Lung microvascular endothelial cell (primary cell): Measurements from ENCODE around the gene CORIN. TPM values are rescaled to one million over a fixed set of nuclear protein-coding genes. Genes with fewer than 3 reads are reported as not detected.
"Not testable (repeated sequence)": the region's sequence is repeated elsewhere in the genome, so short reads cannot be mapped to it uniquely, and the experiment has no call there.

Source experiments
- DNase-seq, 2 donors: peaks; one replicate each; pipeline versions ENCODE4 v3.0.0 to v3.0.0-alpha.2; 2010; ENCODE audit warnings: low read depth in 2 of 2
- total RNA-seq: library from RNA; depleted of rRNA; stranded (reverse); fragments of >200 nt; gene quantifications from 2 replicates; pipeline ENCODE4 v1.2.1, GENCODE V29; 2014

Gene CORIN
- total RNA-seq, 1 donor from 2014 or later = under 0.01 TPM

DNA sequence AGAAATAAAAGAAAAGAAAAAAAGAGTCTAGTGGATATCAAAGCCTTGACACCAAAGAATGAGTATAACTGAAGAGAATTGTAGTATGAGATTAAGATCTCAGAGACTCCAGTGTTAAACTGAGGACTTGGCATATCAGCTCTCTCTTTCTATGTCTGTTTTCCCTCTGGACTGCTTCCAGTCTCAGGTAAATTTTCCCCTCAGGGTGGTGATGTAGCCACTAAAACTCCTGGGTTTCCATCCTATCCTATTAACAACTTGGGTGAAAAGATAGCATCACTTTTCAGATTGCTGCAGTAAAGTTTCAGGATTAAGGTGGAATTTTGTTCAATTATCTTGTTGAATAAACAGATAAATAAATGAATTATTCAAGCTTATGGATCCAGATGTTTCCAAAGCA, 267.1 kb downstream of the CORIN start:
- DNase-seq = no peak

DNA sequence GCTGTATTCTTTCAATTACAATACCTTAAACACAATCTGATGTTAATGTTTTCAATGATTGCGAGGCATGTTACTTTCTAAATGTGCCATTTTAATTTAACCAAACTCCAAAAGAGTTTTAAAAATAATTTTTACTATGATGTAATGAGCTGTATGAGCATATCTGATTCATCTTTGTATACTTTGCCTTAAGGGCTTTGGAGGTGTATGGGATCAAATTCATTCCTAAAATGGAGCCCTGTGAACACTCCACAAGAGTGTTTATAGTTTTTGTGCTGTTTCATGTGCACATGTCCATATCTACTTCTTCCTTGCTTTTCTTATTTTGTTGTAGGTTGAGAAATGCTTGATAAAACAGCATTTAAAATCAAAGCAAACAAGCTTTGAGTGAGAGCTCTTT, 270.4 kb downstream of the CORIN start:
- DNase-seq = no peak

DNA sequence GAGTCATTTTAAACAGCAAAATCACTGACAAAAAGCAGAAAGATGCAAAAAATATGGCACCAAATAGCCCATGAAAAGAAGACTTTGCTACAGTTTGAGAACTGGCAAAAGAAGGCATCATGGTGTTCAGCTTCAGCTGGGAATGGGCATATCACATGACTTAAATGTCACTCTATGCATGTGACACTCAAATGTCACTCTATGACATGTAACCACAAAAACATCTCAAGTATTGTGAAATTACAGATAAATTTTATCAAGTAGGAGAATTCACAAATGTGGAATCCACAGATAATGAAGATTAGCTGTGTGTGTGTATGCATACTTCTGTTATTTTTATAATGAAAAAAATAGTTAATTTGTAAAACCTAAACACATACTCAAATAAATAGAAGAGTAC, 270.9 kb downstream of the CORIN start:
- no peak for DNase-seq

DNA sequence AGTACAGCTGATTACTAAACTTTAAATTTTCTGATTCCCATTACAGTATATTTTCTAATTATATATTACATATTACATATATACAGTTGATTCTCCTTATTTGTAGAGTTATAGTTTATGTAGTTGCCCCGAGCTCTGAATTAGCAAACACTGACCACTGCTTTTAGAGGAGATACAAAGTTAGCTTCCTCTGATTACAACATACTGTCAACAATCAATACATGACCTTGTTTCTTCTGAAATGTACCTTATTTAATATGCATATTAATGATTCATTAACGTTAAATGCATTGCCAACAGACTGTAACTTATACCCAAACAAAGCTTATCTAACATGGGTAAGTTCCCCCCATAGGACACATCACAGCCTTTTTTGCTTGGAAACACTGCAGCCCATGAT, 271.3 kb downstream of the CORIN start:
- no peak for DNase-seq

DNA sequence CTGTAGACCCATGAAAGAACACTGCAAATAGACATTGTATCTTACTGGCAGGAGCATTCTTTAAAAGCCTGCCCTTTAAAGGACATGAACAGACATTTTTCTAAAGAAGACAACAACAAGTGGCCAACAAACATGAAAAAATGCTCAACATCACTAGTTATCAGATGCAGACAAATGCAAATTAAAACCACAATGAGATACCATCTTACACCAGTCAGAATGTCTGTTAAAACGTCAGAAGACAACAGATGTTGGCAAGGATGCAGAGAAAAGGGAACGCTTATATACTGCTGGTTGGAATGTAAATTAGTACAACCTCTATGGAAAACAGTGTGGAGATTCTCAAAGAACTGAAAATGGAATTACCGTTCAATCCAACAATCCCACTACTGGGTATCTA, 275.6 kb downstream of the CORIN start:
- no peak for DNase-seq

DNA sequence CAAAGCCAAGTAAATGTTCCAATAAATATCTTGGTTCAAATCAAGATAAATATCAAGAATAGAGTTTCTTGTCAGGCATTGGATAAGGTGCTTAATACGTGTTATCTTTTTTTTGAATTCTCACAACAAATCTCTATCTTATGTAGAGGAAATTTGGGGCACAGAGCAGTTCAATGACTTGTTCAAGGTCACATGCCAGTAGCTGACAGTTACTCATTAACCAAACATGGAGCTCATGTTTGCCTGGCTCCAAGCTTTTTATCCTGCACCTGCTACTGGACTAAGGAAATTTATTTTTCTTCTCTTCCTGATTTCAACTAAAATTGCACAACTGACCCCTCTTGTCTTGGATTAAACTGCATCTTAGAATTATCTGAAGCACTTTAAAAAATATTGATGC, 276.5 kb downstream of the CORIN start:
- no peak for DNase-seq

DNA sequence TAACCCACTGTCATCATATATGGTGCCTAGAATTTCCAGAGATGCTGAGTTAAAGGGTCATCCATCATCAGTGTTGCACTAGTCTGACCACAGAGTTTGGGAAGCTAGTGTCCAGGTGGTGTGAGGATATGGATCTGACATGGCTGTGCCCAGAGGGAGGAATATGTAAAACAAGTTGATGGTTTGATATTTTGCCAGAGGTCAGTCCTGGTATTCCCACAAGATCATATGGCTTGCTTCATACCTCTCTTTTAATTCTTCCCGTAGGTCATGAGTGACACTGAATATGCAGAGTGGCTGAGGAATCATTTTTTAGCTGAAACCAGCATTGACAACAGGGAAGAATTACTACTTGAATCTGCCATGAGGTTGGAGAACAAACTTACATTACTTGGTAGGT, 277.2 kb downstream of the CORIN start:
- no peak for DNase-seq

DNA sequence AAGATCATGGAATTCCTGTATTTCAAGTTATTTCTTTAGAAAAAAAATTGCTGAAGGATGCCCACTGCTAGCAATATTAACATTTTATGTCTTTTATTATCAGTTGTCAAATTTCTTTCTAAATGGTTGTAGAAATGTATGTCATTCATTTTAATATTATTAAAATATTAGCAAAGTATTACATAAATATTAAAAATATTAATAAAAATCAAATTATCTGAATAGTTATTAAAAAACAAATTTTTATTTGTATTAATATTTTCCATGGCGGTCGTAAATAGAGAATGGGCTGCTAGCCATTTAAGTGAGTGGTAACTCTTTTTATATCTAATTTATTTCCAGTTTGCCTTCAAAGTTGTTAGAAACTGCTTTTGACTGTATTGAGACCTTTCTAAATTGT, 280.6 kb downstream of the CORIN start:
- no peak for DNase-seq

DNA sequence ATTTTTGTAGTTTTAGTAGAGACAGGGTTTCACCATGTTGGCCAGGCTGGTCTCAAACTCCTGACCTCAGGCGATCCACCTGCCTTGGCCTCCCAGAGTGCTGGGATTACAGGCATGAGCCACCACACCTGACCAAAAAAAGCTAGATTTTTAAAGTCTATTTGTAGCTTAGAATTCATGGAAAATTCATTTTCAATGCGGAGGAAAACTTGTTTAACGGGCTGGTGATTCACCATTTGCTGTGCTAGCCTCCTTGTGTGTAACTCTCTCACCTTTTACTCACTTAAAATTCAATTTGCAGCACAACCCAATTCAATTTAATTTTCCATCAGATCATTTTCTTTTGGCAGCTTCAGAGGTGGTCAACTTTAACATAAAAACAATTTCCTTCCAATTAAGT, 281.9 kb downstream of the CORIN start:
- DNase-seq = not testable (repeated sequence)

DNA sequence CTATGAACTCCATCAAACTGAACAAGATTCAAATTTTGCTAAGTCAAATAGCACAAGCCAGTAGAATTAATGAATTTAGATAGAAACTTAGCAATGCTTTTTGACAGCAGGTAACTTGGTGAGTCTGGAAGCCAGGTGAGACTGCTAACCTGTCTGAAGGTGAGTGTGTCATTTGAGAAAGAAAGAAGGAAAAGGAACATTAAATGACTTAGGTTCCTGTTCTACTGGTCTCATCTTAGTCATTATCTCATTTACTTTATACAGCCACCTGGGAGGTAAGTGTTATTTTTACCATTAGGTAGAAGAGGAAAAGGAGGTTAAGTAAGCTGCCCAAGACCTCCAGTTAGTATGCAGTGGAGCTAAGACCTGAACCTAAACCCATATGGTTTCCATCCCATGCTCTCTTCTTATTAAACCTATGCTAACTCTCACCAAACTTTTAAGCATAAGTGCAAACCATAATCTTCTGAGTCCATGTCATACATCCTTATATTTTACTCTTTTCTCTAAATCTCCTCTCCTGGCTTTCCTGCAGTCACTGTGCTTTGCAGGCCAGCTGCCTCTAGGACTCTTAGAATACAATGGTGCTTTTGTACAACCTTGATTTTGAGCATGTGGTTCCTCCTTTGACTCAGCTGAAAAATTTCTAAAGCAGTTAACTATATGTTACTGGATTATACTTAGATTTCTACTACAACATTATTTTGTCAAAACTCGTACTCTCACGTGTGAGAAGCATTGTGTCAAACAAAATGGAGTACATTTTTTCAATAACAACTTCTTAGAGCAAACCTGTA, 284.3 kb downstream of the CORIN start:
- DNase-seq = no peak

DNA sequence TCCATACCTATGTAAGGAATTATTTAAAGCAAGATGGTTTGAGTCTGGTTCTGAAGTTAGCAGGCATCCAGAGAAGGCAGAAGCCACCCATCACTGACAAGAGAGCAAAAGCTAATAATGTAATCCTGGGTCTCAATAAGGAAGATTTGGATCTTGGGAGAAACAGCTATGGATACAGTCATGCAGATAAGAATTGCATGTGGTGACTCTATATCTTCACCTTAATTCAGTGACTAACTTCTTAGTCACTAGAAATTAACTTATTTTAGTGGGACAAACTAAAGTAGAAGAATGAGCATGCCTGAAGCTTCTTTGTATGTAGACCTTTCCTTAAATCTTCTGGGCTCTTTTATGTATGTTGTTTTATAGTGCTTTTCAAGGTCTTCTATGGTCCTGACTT, 286.2 kb downstream of the CORIN start:
- DNase-seq = no peak

DNA sequence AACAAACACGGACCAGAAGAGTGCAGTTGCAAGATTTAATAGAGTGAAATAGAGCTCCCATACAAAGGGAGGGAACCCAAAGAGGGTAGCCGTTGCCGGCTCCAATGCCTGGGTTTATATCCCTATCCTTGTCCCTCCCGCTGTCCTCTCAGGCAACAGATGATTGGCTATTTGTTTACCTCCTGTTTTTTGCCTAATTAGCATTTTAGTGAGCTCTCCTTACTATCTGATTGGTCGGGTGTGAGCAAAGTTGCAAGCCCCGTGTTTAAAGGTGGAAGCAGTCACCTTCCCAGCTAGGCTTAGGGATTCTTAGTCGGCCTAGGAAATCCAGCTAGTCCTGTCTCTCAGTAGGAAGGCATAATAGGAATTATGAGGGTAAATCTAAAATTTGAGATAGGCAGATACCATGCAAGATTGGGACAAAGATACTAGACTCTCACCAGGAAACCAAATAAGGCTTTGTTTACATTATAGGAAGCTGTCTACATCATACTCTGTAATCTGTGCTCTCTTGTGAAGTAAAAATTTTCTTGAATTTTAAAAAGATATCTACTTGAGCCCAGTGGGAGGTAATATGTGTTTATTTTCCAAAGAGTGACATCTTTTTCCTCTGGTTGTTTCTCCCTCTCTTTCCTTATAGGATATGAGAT, 286.8 kb downstream of the CORIN start:
- no peak for DNase-seq

DNA sequence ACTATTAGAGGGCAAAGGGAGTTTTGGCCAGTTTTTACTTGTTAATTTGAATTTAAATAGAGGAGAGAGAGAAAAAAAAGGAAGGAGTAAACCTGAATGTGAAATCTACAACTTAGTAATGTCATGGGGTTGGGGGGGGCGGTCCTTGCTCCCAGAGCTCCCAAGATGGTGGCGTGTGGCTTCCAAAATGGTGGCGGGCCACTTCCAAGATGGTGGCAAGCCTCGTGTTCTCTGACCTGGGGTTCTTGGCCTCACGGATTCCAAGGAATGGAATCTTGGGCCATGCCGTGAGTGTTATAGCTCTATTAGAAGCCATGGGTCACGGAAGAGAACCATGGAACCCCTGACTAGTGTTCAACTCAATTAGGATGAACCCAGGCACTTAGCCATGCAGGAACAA, 287.5 kb downstream of the CORIN start:
- not testable (repeated sequence) for DNase-seq

Other genes with a start within 250 kb of the CORIN start
- gene NFXL1, start 76.5 kb upstream of the CORIN start, total RNA-seq = 3.5 and 5.6 TPM in 2 replicates
- gene CNGA1, start 178.6 kb upstream of the CORIN start, total RNA-seq = not detected in 2 replicates
- gene NIPAL1, start 178.7 kb upstream of the CORIN start, total RNA-seq = under 0.01 and 0.20 TPM in 2 replicates